Mucosa of rectum (tissue), 2 donors: ENCODE results near the gene MAPK14.

Experiments used
- H3K27ac ChIP-seq, 2 donors: one replicate each; pipeline ENCODE4 v1.7.0; 2013; ENCODE audit warnings: inconsistent platforms in 2 of 2, low read depth in 2 of 2, low read length in 2 of 2
- H3K27me3 ChIP-seq, 2 donors: one replicate each; pipeline ENCODE4 v1.7.0; 2013; ENCODE audit warnings: low read length in 2 of 2; ENCODE audit not compliant: control insufficient read depth in 2 of 2, insufficient read depth in 2 of 2
- H3K36me3 ChIP-seq, 2 donors: one replicate each; pipeline ENCODE4 v1.7.0; 2013; ENCODE audit warnings: low read length in 2 of 2; ENCODE audit not compliant: control insufficient read depth in 2 of 2, insufficient read depth in 2 of 2
- H3K4me1 ChIP-seq, 2 donors: one replicate each; pipeline ENCODE4 v1.7.0; 2013; ENCODE audit warnings: low read length in 2 of 2, mild to moderate bottlenecking in 1 of 2; ENCODE audit not compliant: control insufficient read depth in 2 of 2, insufficient read depth in 2 of 2
- H3K4me3 ChIP-seq, 2 donors: one replicate each; pipeline ENCODE4 v1.7.0; 2013; ENCODE audit warnings: low read length in 2 of 2
- H3K9ac ChIP-seq, 2 donors: one replicate each; pipeline ENCODE4 v1.7.0; 2013; ENCODE audit warnings: low read length in 2 of 2, low read depth in 1 of 2, mild to moderate bottlenecking in 1 of 2
- H3K9me3 ChIP-seq, 2 donors: one replicate each; pipeline ENCODE4 v1.7.0; 2013; ENCODE audit warnings: low read length in 2 of 2; ENCODE audit not compliant: control insufficient read depth in 2 of 2
- donor health status: healthy.
- donor health status: Normal muscosa, but diverticular disease.

Gene MAPK14

DNA sequence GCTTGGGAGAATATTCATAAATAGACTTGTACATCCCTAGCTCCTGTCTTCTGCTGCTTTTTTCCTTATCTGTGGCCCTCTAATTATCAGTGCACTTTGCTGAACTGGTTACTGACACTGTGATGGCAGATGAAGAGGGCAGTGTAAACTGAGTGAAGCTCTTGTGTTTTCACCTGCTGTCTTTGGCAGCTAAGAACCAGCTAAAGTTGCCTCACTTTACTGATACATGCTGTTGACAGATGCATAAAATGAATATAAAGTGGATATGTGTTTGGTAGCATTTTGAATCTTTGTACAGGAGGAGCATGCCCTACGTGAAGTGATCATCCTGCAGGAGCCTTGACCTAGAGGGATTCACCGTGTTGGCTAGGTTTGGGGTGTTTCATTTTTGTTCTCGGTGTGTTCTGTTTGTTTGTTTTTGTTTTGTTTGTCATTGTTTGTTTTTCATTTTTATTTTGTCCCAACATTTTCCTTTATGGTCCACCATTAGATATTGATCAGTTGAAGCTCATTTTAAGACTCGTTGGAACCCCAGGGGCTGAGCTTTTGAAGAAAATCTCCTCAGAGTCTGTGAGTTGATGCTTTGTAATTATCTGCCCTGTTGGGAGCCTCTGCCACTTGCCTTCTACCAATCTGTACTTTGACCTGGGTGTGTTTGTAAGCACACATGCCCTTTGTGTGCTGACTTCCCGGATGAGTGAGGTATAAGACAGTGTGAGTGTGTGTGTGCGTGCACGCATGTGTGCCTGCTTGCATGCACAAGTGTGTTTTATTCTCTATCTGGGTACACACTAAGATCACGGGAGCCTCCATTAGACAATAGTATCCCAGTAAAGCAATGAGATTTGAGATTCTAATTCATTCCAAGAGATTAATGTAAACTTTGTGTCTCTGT is 68.1 kb downstream of the MAPK14 start:
- peak overlapping the region; percentile 34 to 46 for H3K4me3 ChIP-seq
- H3K36me3 ChIP-seq = peaks cover 9 to 13% of the 10 kb centered on the region in 2 donors
- H3K27ac ChIP-seq = peak overlapping the region; percentile 84 to 87

DNA sequence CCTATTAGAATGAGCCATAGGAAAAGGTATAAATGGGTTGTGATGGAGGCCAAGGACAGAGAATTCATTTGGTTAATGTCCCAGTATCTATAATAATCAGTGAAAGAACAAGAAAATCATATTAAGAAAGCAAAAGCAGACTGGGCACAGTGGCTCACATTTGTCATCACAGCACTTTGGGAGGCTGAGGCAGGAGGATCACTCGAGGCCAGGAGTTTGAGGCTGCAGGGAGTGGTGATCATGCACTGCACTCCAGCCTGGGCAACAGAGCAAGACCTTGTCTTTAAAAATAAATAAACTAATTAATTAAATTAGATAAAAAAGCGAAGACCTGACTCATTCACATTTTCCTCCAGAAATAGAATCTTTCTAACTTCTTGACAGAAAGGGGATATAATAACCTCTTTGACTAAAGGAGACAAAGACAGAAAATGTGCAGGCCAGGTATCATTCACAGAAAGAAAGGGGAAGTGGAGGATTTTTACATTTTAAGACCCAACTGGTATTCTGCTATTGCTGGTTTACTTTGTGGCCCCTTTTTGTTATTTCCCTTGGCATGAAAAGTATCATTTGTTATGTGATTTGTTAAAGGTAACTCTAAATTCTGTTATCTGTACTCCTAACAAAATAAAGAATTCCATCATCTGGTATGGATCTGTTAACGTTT is 70.8 kb downstream of the MAPK14 start:
- H3K4me1 ChIP-seq = peaks cover 10 to 28% of the 10 kb centered on the region in 2 donors
- no peak overlapping the region for H3K9ac ChIP-seq
- H3K4me3 ChIP-seq = no peak overlapping the region
- H3K9me3 ChIP-seq = no peaks in the 10 kb centered on the region
- peaks cover 9 to 13% of the 10 kb centered on the region in 2 donors for H3K36me3 ChIP-seq
- no peak overlapping the region for H3K27ac ChIP-seq
- H3K27me3 ChIP-seq = no peaks in the 10 kb centered on the region

More for the DNA sequence above, 68.1 kb downstream of the MAPK14 start:
- H3K9ac ChIP-seq = peak overlapping the region; percentile 14 to 64
- peaks cover 10 to 28% of the 10 kb centered on the region in 2 donors for H3K4me1 ChIP-seq
- H3K27me3 ChIP-seq = no peaks in the 10 kb centered on the region
- H3K9me3 ChIP-seq = no peaks in the 10 kb centered on the region

DNA sequence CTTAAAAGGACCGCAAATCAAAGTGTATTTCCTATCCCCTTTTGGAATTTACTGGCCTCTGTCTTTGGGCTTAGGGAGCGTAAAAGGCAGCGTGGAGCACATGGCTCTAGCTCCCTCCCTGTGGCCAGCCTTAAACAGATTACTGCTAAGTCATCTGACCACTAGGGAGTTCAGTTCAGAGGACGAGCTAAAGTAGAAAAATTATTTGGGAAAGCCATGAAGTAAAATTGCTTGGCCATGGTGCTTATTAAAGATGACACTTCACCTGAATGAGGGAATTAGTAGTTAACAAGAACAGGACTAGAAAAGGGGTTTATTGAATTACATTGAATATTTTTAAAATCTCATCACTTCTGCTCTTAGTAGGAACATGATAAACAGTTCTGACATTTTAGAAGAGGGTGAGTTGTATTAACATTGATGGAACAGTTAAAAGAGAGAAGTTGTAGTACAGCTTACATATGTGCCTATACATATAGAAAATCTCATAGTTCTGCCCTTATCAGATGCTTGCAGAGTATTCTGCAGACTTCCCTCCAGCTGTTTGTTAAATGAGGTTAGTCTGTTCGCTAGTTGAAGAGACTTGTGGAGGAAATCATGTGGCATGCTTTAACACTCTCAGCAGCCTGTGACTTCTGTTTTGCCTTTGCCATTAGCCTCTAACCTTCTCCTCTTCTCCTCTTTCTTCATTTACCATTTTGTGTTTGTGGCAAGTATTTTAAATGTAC is 71.5 kb downstream of the MAPK14 start:
- H3K27ac ChIP-seq = no peak overlapping the region
- peaks cover 10 to 28% of the 10 kb centered on the region in 2 donors for H3K4me1 ChIP-seq
- no peaks in the 10 kb centered on the region for H3K9me3 ChIP-seq
- H3K9ac ChIP-seq = no peak overlapping the region
- peaks cover 16 to 20% of the 10 kb centered on the region in 2 donors for H3K36me3 ChIP-seq
- H3K4me3 ChIP-seq = no peak overlapping the region
- H3K27me3 ChIP-seq = no peaks in the 10 kb centered on the region

DNA sequence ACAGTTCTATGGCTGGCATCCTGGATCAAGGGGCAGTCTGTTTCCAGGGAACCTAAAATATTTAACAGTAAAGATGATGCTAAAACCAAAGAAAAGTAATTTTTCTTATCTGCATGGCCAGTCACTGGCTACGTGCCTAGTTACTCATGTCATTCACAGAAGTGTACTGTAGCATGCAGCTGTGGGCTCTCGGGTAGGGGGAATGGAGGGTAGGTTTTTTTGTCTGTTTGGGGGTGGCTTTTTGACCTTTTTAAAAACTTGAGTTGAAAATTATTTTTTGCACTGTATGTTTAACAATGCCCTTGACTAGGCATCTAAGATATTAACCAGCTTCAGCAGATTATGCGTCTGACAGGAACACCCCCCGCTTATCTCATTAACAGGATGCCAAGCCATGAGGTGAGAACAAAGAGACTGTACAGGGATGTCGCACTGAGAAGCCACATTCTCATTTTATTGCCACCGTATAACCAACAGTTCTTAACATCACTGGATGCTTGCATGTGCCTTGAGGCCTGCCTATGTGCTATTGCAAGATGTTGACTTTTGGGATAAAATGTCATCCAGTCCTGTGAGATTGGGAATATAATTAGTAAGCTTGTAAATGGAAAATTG is 72.4 kb downstream of the MAPK14 start:
- H3K9me3 ChIP-seq = no peaks in the 10 kb centered on the region
- H3K9ac ChIP-seq = no peak overlapping the region
- H3K36me3 ChIP-seq = peaks cover 17 to 22% of the 10 kb centered on the region in 2 donors
- H3K27me3 ChIP-seq = no peaks in the 10 kb centered on the region
- no peak overlapping the region for H3K4me3 ChIP-seq
- H3K27ac ChIP-seq = no peak overlapping the region
- H3K4me1 ChIP-seq = peaks cover 10 to 22% of the 10 kb centered on the region in 2 donors

DNA sequence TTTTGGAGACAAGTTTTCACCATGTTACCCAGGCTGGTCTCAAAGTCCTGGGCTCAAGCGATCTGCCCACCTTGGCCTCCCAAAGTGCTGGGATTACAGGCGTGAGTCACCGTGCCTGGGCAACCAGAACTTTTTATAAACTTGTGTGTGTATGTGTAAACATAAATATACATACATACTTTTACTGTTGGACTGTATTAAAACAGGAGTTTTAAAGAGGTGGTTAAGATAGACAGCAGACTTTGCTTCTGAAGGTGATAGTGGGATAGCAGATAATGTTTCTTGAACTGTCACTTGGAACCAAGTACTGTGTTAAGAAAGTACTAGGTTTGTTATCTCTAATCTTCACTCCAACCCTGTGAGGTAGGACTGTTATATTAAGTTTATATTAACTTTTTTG is 74.1 kb downstream of the MAPK14 start:
- H3K4me3 ChIP-seq = no peak overlapping the region
- H3K4me1 ChIP-seq = peaks cover 3 to 5% of the 10 kb centered on the region in 2 donors
- H3K36me3 ChIP-seq = peaks cover 22 to 24% of the 10 kb centered on the region in 2 donors

DNA sequence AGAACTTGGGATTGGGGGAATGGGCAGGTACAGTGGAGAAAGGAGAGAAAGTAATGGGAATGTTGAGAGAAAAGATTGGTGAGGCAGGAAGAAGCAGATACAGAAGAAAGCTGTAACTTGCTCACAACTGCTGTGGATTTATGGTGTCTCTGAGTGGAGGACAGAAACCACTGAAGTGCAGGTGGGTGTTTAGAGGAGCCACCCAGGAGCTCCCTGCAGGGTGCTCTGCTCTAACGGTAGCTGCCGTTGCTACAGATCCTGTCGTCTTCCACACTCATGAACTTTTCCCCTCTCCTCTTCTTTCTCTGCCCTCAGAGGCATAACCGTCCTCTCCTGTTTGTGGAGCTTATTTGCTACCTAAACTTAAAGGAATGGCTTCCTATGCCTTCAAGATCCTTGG is 75.2 kb downstream of the MAPK14 start:
- Histone ChIP-seq H3K9ac (no peak overlapping the region), H3K4me3 (no peak overlapping the region), H3K27me3 (no peaks in the 10 kb centered on the region), H3K4me1 (no peaks in the 10 kb centered on the region), H3K27ac (no peak overlapping the region), H3K9me3 (no peaks in the 10 kb centered on the region), H3K36me3 (peaks cover 28 to 30% of the 10 kb centered on the region in 2 donors)

More for the DNA sequence above, 74.1 kb downstream of the MAPK14 start:
- Histone ChIP-seq H3K27me3 (no peaks in the 10 kb centered on the region), H3K9me3 (no peaks in the 10 kb centered on the region), H3K27ac (no peak overlapping the region), H3K9ac (no peak overlapping the region)

DNA sequence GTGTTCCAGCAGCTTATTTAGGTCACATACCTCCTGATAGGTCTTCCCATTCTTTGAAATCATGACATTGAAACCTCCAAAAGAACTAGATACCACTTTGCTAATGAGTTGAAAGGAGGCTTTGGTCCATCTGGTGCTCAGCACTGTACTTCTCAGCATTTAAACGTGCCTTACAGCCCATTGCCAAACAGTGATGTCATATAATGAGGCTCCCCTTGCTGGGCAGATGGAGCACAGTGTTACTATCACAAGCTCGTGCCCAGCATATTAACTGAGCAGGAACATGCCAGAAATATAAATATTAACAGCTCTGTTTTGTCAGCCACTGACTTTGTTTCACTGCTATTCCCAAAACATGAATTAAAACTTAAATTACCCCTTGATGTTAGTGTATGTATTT is 77.2 kb downstream of the MAPK14 start:
- H3K4me1 ChIP-seq = peaks cover 0 to 7% of the 10 kb centered on the region in 2 donors
- H3K27ac ChIP-seq = no peak overlapping the region
- no peaks in the 10 kb centered on the region for H3K27me3 ChIP-seq
- H3K9me3 ChIP-seq = no peaks in the 10 kb centered on the region
- H3K4me3 ChIP-seq = no peak overlapping the region
- peaks cover 42 to 46% of the 10 kb centered on the region in 2 donors for H3K36me3 ChIP-seq
- H3K9ac ChIP-seq = no peak overlapping the region

DNA sequence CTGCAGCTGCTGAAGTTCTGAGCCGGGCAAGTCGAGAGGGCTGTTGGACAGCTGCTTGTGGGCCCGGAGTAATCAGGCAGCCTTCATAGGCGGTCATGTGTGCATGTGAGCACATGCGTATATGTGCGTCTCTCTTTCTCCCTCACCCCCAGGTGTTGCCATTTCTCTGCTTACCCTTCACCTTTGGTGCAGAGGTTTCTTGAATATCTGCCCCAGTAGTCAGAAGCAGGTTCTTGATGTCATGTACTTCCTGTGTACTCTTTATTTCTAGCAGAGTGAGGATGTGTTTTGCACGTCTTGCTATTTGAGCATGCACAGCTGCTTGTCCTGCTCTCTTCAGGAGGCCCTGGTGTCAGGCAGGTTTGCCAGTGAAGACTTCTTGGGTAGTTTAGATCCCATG is 81.5 kb downstream of the MAPK14 start:
- H3K9ac ChIP-seq = no peak overlapping the region
- H3K27ac ChIP-seq = peak overlapping the region in 1 of 2 donors; percentile 17
- peaks cover 3 to 7% of the 10 kb centered on the region in 2 donors for H3K4me1 ChIP-seq
- H3K36me3 ChIP-seq = peaks cover 31 to 44% of the 10 kb centered on the region in 2 donors
- H3K4me3 ChIP-seq = no peak overlapping the region
- no peaks in the 10 kb centered on the region for H3K27me3 ChIP-seq
- H3K9me3 ChIP-seq = no peaks in the 10 kb centered on the region

DNA sequence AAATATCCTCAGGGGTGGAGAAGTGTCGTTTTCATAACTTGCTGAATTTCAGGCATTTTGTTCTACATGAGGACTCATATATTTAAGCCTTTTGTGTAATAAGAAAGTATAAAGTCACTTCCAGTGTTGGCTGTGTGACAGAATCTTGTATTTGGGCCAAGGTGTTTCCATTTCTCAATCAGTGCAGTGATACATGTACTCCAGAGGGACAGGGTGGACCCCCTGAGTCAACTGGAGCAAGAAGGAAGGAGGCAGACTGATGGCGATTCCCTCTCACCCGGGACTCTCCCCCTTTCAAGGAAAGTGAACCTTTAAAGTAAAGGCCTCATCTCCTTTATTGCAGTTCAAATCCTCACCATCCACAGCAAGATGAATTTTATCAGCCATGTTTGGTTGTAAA is 82.4 kb downstream of the MAPK14 start:
- Histone ChIP-seq H3K36me3 (peaks cover 30 to 43% of the 10 kb centered on the region in 2 donors), H3K27me3 (no peaks in the 10 kb centered on the region), H3K27ac (no peak overlapping the region)

More for the DNA sequence above, 82.4 kb downstream of the MAPK14 start:
- Histone ChIP-seq H3K9ac (no peak overlapping the region), H3K4me3 (no peak overlapping the region), H3K9me3 (no peaks in the 10 kb centered on the region), H3K4me1 (peaks cover 9 to 11% of the 10 kb centered on the region in 2 donors)
